GM19467 (cell line): ENCODE measurements around the gene RGS7.
"Not testable (repeated sequence)": the region's sequence is repeated elsewhere in the genome, so short reads cannot be mapped to it uniquely, and the experiment has no call there.

Experiments used
- ATAC-seq: cut with Tn5 transposase; IDR thresholded peaks from one replicate; pipeline ENCODE4 v1.9.1; 2021; ENCODE audit warnings: mild to moderate bottlenecking, moderate library complexity; ENCODE audit not compliant: unreplicated experiment

RGS7 gene

DNA sequence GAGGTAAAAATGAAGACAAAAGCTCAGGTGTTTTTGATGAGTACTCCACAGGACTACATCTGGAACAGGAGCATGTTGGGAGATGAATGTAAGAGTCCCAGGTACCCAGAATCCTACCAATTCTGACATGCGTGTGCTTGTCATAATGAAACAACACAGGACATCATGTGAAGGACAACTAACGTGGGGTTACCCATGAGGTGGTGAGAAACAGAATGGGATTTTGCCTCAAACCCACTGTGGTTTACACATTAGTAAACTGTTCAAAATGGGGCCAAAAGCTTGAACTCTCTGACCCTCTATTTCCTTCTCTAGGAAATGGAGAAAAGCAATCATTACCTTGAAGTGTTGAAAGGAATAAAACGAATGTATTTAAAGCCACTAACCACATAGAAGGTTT lies 266.2 kb downstream of the RGS7 start:
- no peak for ATAC-seq

- ATAC-seq = not testable (repeated sequence)
Measured at GRCh38 chr1:241089066-241089465, 267.9 kb downstream of the RGS7 start.

DNA sequence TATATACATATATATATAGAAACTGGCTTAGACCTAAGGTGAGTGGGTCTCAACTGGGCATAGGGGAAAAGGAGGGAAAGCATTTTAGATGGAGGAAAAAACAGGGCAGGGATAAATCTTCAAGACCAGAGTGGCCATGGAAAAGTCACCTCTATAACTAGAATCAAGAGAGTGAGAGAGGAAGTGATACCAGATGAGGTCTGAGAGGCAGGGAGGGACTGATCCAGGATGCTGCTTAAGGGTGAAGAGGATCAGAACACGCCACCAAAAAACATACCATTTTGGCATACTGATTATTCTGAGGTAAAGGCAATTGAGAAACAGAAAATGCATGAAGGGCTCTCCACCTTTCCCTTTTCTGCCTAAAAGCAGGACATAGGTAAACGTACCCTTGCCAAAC lies 268.9 kb downstream of the RGS7 start:
- ATAC-seq = not testable (repeated sequence)

- no peak for ATAC-seq
Measured at GRCh38 chr1:241086686-241087085, 270.3 kb downstream of the RGS7 start.

- ATAC-seq = no peak
Measured at GRCh38 chr1:241083285-241083684, 273.7 kb downstream of the RGS7 start.

DNA sequence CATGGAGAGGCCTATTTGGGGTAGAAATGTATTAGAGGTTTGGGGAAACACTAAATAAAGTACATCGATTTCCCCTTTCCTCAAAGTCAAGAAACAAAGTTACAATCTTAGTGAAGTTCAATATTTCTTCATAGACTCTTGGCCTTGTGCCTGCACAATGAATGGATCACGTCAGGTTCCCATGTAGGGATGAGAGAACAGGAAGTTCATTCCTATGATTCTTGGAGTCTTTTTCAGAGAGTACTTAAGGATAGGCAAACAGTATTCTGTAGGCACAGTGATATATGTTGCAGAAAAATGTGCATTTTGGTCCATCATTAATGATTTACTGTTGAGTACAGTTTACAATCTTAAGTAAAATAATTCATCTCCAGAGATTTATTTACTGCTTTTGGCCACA lies 275.5 kb downstream of the RGS7 start:
- no peak for ATAC-seq

DNA sequence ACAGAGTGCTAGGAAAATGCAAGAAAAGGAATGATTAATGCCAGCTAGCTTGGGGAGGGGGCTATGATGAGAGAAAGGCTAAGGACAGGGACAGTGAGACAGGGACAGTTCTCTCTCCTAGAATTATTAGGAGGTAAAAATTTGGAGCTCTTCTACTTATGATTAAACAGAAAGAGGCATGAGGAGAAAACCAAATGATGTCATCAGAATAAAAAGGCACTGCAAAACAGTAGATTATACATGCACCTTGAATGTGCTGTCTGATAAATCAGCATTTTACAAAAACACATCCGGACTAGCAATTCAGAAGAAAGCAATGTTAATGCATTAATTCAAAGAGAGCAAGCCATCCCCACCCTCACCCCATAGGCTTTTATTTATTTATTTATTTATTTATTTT lies 277.5 kb downstream of the RGS7 start:
- no peak for ATAC-seq

DNA sequence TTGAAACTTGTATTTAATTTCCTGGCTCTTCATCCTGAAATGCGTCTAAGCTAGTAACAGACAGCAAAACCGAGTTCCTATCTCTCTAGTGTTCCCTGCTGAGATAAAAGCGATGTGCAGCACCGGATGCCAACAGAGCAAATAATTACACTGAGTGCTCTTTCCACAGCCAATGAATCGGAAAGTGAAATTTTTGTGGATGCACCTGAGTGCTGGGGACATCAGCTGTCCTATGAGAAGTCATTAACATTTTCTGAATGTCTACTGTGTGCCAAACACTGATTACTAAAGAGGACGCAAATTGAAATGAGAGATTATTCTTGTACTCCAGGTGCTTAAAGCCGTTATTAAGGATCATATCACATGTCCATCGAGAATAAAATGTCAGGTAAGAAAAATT lies 278.0 kb downstream of the RGS7 start:
- ATAC-seq = no peak

GRCh38 chr1:241077386-241078147 lies 279.4 kb downstream of the RGS7 start:
- no peak for ATAC-seq

DNA sequence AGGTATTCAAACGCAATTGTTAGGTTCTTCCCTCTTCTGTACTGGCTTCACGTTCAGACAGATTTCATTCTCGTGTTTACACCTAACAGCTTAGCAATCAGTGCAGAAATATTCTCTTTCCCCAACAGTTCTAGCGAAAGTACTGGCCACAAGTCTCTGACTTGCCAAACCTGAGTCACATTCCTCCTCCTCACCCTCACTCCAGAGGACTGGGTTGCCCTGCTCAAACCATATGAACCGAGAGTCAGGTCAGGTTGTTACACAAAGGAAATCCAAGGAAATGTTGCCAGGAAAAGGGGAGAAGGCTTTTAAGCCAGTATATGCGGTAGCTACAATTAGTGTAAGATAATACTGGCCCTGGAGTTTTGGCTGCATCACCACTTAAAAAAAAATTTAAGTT lies 282.5 kb downstream of the RGS7 start:
- ATAC-seq = no peak

DNA sequence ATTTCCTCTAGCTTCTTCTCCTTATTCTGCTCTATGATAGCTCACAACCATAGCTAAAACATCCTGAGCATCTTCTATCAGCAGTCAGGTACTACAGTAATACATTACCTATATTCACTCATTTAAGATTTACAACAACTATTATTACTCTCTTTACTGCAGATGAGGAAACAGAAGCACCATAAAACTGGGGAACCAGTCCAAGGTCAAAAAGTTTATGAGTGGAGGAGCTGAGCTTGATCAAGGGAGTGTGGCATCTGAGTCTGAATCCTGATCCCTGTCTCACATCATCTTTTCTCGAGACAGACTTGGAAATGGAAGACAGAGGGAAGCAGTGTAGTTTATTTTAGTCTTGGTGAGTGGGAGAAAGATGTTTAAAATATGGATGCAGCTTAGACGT lies 288.6 kb downstream of the RGS7 start:
- ATAC-seq = no peak

GRCh38 chr1:241063276-241063675 lies 293.7 kb downstream of the RGS7 start:
- no peak for ATAC-seq

- no peak for ATAC-seq
Measured at GRCh38 chr1:241061062-241061461, 295.9 kb downstream of the RGS7 start.

DNA sequence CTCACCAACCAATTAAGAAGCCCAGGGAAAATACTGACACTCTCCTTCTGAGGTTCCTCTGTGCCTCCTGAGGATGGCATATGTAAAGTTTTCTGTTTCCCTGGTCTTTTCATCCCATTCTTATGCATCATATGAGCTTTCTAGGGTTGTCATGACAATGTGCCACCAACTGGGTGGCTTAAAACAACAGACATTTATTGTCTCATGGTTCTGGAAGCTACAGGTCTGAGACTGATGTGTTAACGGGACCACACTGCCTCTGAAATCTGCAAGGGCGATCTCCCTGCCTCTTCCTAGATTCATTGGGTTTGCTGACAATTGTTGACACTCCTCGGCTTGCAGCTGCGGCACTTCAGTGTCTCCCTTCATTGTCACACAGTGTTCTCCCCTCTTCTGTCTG lies 308.4 kb downstream of the RGS7 start:
- ATAC-seq = no peak

DNA sequence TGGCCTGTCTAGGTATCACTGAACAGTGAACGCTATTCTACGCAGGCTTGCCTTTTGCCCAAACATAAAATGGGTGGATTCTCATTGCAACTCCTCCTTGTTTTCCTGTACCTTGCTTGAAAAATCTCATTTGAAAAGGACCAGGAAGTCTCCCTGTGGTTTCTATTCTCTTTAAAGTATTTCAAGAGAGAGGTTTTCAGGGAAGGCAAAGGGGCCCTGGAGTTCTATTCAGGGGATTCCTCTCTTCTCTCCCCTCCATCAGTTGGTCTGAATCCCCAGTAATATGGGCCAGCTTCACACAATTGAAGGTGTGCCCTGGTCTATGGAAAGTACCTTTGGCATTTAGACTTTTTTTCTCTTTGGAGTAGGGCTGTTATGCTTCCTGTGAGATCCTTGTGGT lies 311.3 kb downstream of the RGS7 start:
- no peak for ATAC-seq

DNA sequence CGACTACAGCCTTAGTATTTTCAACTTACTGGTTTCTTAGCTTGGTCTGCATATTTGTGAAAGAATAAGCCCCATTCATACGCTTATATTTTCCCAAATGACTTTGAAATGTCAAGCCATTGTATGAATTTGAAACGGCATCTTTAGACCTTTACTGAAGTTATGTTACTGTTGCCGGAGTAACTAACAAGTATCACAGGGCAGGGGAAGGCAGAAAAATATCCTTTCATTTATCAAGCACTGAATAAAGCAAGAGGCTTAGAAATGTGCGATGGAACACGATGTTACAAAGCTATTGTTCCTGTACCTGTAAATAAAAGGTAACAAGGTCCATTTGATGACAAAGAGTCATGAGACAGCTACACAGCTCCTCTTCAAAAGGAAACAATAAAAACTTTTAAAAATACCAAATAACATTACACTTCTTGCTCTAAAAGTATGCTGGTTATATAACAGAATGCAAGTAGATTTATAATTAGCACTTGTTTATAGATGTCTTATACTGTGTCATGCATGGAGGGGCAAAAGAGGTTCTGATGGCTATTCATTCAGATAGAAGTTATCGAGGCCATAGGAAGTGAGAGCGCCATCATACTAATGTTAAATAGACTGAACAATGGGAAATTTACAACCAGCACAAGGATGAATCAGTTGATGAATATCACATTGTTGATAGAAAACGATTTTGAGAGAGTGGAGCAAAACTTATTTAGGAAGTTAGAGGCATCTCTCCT lies 322.6 kb downstream of the RGS7 start:
- no peak for ATAC-seq

- ATAC-seq = no peak
Measured at GRCh38 chr1:241024834-241025233, 332.2 kb downstream of the RGS7 start.

DNA sequence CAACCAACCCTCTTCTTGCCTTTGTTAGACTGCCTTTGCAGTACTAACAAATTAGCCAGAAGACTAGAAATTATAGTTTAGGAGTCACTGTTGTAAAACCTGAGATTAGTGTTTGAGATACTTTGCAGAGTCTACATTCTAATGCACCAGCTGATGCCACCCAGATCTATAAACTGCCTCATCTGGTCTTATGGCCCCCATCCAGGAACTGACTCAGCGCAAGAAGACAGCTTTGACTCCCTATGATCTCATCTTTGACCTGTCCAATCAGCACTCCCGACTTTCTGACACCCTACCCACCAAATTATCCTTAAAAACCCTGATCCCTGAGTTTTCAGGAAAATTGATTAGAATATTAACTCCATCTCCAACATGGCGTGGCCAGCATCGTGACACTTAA lies 334.6 kb downstream of the RGS7 start:
- no peak for ATAC-seq

DNA sequence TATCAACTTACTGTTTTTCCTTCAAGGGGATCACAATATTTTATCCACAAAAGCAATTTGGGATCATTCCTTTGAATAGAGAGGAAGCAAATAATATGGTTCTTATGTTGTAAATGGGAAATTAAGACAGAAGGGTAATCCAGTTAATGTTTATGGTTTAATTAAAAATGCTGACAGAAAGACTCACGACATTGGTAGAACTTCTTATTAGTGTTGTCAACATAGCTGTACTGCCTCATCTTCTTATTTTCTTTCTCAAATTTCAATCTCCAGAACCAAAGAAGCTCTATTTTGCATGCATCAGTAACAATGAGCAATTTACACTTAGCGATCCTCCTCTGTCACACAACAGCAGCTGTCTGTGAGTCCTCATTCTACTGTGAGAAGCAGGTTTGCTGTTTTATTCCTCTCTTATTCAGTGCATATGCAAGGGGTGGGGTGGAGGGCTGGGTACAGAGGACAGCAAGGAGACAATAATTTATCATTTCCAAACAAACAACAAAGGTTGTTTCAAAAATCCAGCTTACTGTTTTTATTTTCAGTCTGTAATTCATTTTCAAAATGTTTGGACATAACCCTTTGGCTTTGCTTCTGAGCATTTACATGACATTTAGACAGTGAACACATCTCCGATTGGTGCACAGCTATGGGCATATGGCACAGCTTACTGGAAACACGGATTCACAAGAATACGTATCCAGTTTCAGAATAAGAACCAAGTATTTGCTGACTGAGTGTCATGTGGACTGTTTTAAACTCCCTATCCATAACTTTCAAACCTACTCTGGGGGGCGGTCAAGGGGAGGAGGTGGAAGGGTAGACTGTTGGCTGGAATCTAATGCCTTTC lies 335.9 kb downstream of the RGS7 start:
- no peak for ATAC-seq

GRCh38 chr1:241012708-241013340 lies 344.2 kb downstream of the RGS7 start:
- ATAC-seq = no peak

DNA sequence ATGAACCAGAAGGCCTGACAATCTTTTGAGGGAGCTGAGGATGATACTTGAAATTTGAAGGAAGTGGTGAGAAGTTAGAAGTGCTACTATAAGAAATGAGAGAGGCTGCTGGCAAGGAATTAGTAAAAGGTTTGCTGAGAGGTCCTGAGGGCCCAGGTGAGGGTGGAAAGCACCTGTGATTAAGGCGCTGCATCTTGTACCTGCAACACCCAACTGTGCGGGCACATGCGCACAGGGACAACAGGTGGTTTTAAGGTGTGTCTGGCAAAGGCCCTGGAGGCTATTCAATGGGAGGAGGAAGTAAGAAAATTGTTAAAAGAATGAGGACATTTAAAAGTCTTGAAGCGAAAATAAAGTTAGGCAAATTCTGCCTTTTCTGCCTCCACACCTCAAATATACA lies 349.3 kb downstream of the RGS7 start:
- ATAC-seq = no peak
